Spleen (tissue), 3 donors: Measurements from ENCODE around the gene SSBP3.

Experiments used
- POLR2A ChIP-seq, 3 donors: fragments of 450-650 bp; IDR thresholded peaks; one replicate each; pipeline ENCODE4 v1.5.1; 2017; ENCODE audit warnings: antibody characterized with exemption in 3 of 3, mild to moderate bottlenecking in 1 of 3
- POLR2AphosphoS5 ChIP-seq, 3 donors: sonication (generic); formaldehyde crosslinking; IDR thresholded peaks; one replicate each; pipeline ENCODE4 v1.5.1; 2017; ENCODE audit warnings: antibody characterized with exemption in 3 of 3

- no peak for TF ChIP-seq POLR2AphosphoS5 (IDR thresholded peaks at IDR 0.05)
- no peak for TF ChIP-seq POLR2A (IDR thresholded peaks at IDR 0.05)
These were observed 14.6 kb downstream of the SSBP3 start for GRCh38 chr1:54391450-54392209.
